Upper lobe of right lung (tissue), 1 donor: ENCODE results near the gene RBM20. TPM values are rescaled to one million over a fixed set of nuclear protein-coding genes. Genes with fewer than 3 reads are reported as not detected.

Experiments used
- ATAC-seq: fragments of 200-7000 bp; cut with Tn5 transposase; one replicate; pipeline ENCODE4 v1.9.1; 2020; ENCODE audit warnings: mild to moderate bottlenecking, moderate library complexity
- DNase-seq: peaks from one replicate; pipeline ENCODE4 v3.0.0-alpha.2; 2020
- H3K27ac ChIP-seq: fragments of 200-600 bp; one replicate; pipeline ENCODE4 v1.8.0; 2022
- H3K27me3 ChIP-seq: fragments of 200-600 bp; one replicate; pipeline ENCODE4 v1.8.0; 2022; ENCODE audit warnings: mild to moderate bottlenecking
- H3K36me3 ChIP-seq: fragments of 200-600 bp; one replicate; pipeline ENCODE4 v1.8.0; 2022
- H3K4me1 ChIP-seq: fragments of 200-600 bp; one replicate; pipeline ENCODE4 v1.8.0; 2022
- H3K4me3 ChIP-seq: fragments of 200-600 bp; one replicate; pipeline ENCODE4 v1.8.0; 2022; ENCODE audit warnings: mild to moderate bottlenecking
- H3K9me3 ChIP-seq: fragments of 200-600 bp; one replicate; pipeline ENCODE4 v1.8.0; 2022
- intact Hi-C: fragments of 100-400 bp; cut with DNase I; formaldehyde crosslinking; loops from one replicate; pipeline ENCODE4 v1.11.0; 2022
- total RNA-seq: library from RNA; stranded (reverse); fragmentation: NEBNext Ultra II Directional; extraction: Animal tissue kit (Norgen Biotek cat#: 25700); gene quantifications from one replicate; pipeline ENCODE4 v1.2.1, GENCODE V29; 2021
- TF ChIP-seq, protein P1 (sequence below): fragments of 200-600 bp; IDR thresholded peaks from one replicate; pipeline ENCODE4 v1.8.0; 2022; ENCODE audit warnings: antibody characterized with exemption
- donor health status: DM: no; HTN: yes; CAD: no; lungs with severe emphysema.

RBM20 gene
- total RNA-seq, 1 donor from 2014 or later: 0.41 TPM

DNA sequence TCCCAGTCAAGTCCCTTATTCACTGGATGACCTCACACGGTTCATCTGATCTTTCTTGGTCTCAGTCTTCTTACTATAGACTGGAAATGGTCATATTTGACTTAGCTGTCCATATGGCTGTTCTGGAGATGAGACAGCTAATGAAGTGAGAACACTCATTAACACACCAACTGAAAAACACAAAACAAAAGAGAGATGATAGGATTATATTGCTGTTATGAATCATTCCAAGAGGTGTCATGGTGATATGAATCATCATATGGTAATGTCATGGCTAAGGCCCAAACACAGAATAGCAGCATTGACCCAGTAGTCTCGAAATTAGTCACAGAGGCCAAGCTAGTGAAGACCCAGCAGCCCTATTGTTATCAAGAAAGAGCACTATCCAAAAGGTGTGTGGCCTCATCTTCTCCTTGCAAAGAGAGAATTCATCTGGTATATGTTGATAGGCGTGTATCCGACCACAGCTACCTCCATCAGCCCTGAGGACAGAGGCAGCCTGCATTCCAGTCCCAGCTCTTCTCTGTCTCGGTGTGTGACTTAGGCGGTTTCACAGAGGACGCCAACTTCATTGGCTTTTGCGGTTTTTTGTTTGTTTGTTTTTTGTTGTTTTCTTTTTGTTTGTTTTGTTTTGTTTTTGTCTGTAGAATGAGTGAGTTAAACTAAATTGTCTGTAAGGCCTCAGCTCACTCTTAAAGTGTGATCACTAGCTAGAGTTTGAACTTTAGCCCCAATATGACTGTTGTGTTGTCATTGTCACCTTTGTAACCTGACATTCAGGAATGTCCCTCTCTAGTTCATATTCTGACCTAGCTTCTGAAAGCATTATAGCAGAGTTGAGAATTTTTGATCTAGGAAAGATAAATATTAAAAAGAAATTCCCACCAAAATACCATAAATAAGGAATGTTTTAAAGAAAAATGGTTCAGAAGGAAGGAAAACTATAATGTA lies 130.2 kb downstream of the RBM20 start:
- no peak for ATAC-seq
- Histone ChIP-seq H3K4me3 (no peak overlapping the region), H3K27ac (no peak overlapping the region), H3K4me1 (no peaks in the 10 kb centered on the region), H3K9me3 (no peaks in the 10 kb centered on the region), H3K36me3 (no peaks in the 10 kb centered on the region), H3K27me3 (peaks cover 4% of the 10 kb centered on the region)
- intact Hi-C loops: no loop called here
- TF ChIP-seq, protein P1, sequence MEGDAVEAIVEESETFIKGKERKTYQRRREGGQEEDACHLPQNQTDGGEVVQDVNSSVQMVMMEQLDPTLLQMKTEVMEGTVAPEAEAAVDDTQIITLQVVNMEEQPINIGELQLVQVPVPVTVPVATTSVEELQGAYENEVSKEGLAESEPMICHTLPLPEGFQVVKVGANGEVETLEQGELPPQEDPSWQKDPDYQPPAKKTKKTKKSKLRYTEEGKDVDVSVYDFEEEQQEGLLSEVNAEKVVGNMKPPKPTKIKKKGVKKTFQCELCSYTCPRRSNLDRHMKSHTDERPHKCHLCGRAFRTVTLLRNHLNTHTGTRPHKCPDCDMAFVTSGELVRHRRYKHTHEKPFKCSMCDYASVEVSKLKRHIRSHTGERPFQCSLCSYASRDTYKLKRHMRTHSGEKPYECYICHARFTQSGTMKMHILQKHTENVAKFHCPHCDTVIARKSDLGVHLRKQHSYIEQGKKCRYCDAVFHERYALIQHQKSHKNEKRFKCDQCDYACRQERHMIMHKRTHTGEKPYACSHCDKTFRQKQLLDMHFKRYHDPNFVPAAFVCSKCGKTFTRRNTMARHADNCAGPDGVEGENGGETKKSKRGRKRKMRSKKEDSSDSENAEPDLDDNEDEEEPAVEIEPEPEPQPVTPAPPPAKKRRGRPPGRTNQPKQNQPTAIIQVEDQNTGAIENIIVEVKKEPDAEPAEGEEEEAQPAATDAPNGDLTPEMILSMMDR: no peak
- no peak for DNase-seq

DNA sequence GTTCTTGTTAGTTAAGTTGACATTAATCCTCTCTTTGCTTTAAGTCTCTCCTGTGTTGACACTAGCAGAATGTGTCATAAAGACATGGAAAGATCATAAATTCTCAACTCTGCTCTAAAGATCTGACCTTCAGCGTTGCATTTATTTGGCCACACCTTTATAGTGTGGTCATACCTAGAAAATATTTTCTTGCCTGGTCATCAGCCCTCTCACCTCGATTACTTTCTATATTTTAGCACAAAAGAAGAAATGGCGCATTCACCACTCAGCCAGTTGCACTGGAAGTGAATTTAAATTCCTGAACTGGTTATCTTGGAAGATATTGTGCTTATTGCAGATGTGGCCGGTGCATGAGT lies 130.9 kb downstream of the RBM20 start:
- Histone ChIP-seq H3K36me3 (no peaks in the 10 kb centered on the region), H3K4me1 (no peaks in the 10 kb centered on the region), H3K27me3 (peaks cover 4% of the 10 kb centered on the region), H3K4me3 (no peak overlapping the region), H3K27ac (no peak overlapping the region), H3K9me3 (no peaks in the 10 kb centered on the region)
- DNase-seq: no peak
- intact Hi-C loops: no loop called here
- TF ChIP-seq, protein P1: no peak
- ATAC-seq: no peak

DNA sequence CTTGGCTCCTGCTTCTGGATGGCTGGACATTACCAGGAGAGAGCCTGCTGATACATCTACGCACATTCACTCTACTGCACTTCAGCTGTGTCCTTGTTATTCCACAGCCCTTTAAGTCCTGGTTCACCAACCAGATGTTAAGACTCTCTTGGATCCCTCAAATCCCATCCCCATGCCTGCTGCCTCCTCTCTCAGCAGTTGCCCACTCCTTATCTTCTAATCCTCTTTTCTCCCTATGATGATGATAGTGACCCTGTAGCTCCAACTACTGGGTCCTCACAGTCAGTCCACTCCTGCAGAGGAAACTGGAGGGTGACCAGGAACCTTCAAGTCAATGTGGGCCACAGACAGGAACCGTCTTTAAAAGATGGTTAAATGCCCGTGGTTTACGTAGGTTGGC lies 131.3 kb downstream of the RBM20 start:
- Histone ChIP-seq H3K27ac (no peak overlapping the region), H3K4me1 (no peaks in the 10 kb centered on the region), H3K4me3 (no peak overlapping the region), H3K36me3 (no peaks in the 10 kb centered on the region), H3K27me3 (peaks cover 4% of the 10 kb centered on the region), H3K9me3 (no peaks in the 10 kb centered on the region)
- no peak for DNase-seq
- no peak for ATAC-seq
- intact Hi-C loops: no loop called here
- TF ChIP-seq, protein P1: no peak

DNA sequence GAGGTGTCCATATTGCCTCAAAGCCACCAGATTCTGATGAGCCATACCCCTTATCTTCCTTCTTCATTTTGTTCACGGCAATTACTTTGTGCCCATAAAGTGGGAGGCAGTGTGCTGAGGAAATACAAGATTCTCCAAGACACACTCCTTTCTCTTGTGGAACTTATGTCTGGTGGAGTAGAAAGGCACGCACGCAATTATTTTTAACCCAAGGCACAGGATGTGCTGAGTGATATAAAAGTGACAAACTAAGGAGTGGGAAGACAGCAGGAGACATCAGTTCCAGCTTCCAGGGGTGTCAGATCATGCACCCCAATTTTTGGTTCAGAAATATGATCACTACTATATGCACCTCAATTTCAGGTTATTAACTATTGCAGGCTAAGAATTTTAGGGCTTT lies 132.9 kb downstream of the RBM20 start:
- TF ChIP-seq, protein P1: no peak

DNA sequence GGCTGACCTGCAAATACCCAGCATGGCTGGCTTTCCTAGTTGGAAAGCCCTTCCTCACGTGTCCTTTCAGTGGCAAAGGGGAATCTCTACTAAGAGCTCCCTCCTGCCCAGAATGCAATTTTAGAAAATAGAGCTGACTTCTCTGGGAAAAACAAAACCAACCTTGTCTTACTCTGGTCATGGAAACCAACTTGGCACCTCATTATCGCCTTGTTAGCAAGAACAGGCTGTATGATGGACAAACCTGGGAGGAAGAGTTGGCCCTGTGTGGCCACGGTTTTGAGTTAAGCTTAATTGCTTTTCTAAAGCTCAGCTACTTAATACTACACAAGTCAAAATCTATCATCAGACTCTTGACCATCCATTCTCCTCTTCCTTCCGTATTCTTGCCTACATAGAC lies 133.5 kb downstream of the RBM20 start:
- DNase-seq (no peak), ATAC-seq (no peak)
- Histone ChIP-seq H3K9me3 (no peaks in the 10 kb centered on the region), H3K4me3 (no peak overlapping the region), H3K4me1 (no peaks in the 10 kb centered on the region), H3K27ac (no peak overlapping the region), H3K36me3 (no peaks in the 10 kb centered on the region), H3K27me3 (peaks cover 4% of the 10 kb centered on the region)
- TF ChIP-seq, protein P1: no peak
- intact Hi-C loops: no loop called here

More for the DNA sequence above, 132.9 kb downstream of the RBM20 start:
- Histone ChIP-seq H3K27me3 (peaks cover 4% of the 10 kb centered on the region), H3K27ac (no peak overlapping the region), H3K4me3 (no peak overlapping the region), H3K36me3 (no peaks in the 10 kb centered on the region), H3K9me3 (no peaks in the 10 kb centered on the region), H3K4me1 (no peaks in the 10 kb centered on the region)
- intact Hi-C loops: no loop called here
- DNase-seq: no peak
- ATAC-seq: no peak
